Measurements from ENCODE around the gene KISS1. TPM values are rescaled to one million over a fixed set of nuclear protein-coding genes. Genes with fewer than 3 reads are reported as not detected.

The KISS1 gene
- polyA plus RNA-seq, 1 donor, result 0.28 TPM

Other genes with a start within 250 kb of the KISS1 start
- 30.2 TPM for gene SOX13, start 123.4 kb downstream of the KISS1 start, polyA plus RNA-seq (ENCODE audit: insufficient read length)
- gene ETNK2, start 44.4 kb downstream of the KISS1 start, polyA plus RNA-seq (ENCODE audit: insufficient read length), result 3.0 TPM
- not detected for gene REN, start 30.2 kb downstream of the KISS1 start, polyA plus RNA-seq (ENCODE audit: insufficient read length)
- not detected for gene GOLT1A, start 17.5 kb upstream of the KISS1 start, polyA plus RNA-seq (ENCODE audit: insufficient read length)
- gene PLEKHA6, start 163.4 kb upstream of the KISS1 start, polyA plus RNA-seq (ENCODE audit: insufficient read length), result 12.7 TPM
- gene PPP1R15B, start 215.3 kb upstream of the KISS1 start, polyA plus RNA-seq (ENCODE audit: insufficient read length), result 23.0 TPM

Measured in hindlimb muscle (tissue), 1 donor.